ENCODE data around the gene SCAF1. TPM values are rescaled to one million over a fixed set of nuclear protein-coding genes. Genes with fewer than 3 reads are reported as not detected.
A peak's percentile ranks its signal among the peaks of the same experiment; 100 is the strongest.

SCAF1 gene
- polyA plus RNA-seq, 3 donors: 0.39 to 7.5 (median 0.68) TPM

- peaks cover 65 to 76% of the 10 kb centered on the region in 2 donors for H3K36me3 Mint-ChIP-seq
- intact Hi-C loops (cut with micrococcal nuclease): no loop called here
- H3K4me1 Mint-ChIP-seq: peaks cover 31% of the 10 kb centered on the region
Observed at GRCh38 chr19:49686503-49687088, 44.6 kb downstream of the SCAF1 start.

GRCh38 chr19:49687150-49687549 is 45.1 kb downstream of the SCAF1 start:
- intact Hi-C loops (cut with micrococcal nuclease): no loop called here
- no peak overlapping the region for H3K4me3 Mint-ChIP-seq
- Histone ChIP-seq H3K79me2 (ENCODE audit: insufficient read depth, low read length) (no peaks in the 10 kb centered on the region), H3K27ac (ENCODE audit: low read depth in 1 of 2, low read length in 2 of 2) (no peak overlapping the region), H3K9ac (ENCODE audit: insufficient read depth, low read length, poor library complexity, severe bottlenecking) (no peak overlapping the region), H3K36me3 (replicated peaks in 1 of 2; ENCODE audit: control insufficient read depth in 1 of 2, insufficient read depth in 2 of 2, low read length in 2 of 2) (peaks cover 28 to 42% of the 10 kb centered on the region in 2 donors), H4K20me1 (ENCODE audit: insufficient read depth, low read length) (peaks cover 5% of the 10 kb centered on the region), H3K4me1 (ENCODE audit: control insufficient read depth in 1 of 2, insufficient read depth in 2 of 2, low read length in 2 of 2) (peaks cover 29 to 34% of the 10 kb centered on the region in 2 donors), H3K9me3 (replicated peaks in 1 of 2; ENCODE audit: control insufficient read depth in 1 of 2, insufficient read depth in 1 of 2, low read length in 2 of 2) (peaks cover 0 to 11% of the 10 kb centered on the region in 2 donors), H3K4me2 (replicated peaks; ENCODE audit: extremely low read depth, low read length, poor library complexity, severe bottlenecking) (no peak overlapping the region), H3K27me3 (ENCODE audit: control insufficient read depth in 2 of 2, insufficient read depth in 2 of 2, low read length in 2 of 2) (peaks cover 17 to 33% of the 10 kb centered on the region in 2 donors), H3K4me3 (replicated peaks in 1 of 3; ENCODE audit: low read depth in 2 of 3, low read length in 3 of 3) (no peak overlapping the region), H2AFZ (ENCODE audit: insufficient read depth, low read depth, low read length, poor library complexity, severe bottlenecking) (no peak overlapping the region)
- TF ChIP-seq CTCF (IDR thresholded peaks at IDR 0.05): no peak
- no peak for DNase-seq
- peak overlapping the region in 2 of 7 donors; percentile 54 to 59 for H3K27ac Mint-ChIP-seq
- H3K36me3 Mint-ChIP-seq: peaks cover 61 to 70% of the 10 kb centered on the region in 2 donors
- H3K27me3 Mint-ChIP-seq (ENCODE audit: low read depth in 3 of 3): peaks cover 38 to 40% (median 38%) of the 10 kb centered on the region in 3 donors
- 77% methylated on average over 7 of the region's 12 CpGs for WGBS (ENCODE audit: insufficient coverage)
- peaks cover 0 to 14% (median 8%) of the 10 kb centered on the region in 7 donors for H3K9me3 Mint-ChIP-seq
- peaks cover 32% of the 10 kb centered on the region for H3K4me1 Mint-ChIP-seq

More at GRCh38 chr19:49686503-49687088, 44.6 kb downstream of the SCAF1 start:
- Histone ChIP-seq H3K4me2 (replicated peaks; ENCODE audit: extremely low read depth, low read length, poor library complexity, severe bottlenecking) (no peak overlapping the region), H3K36me3 (replicated peaks in 1 of 2; ENCODE audit: control insufficient read depth in 1 of 2, insufficient read depth in 2 of 2, low read length in 2 of 2) (peaks cover 33 to 47% of the 10 kb centered on the region in 2 donors), H3K9ac (ENCODE audit: insufficient read depth, low read length, poor library complexity, severe bottlenecking) (no peak overlapping the region), H3K4me1 (ENCODE audit: control insufficient read depth in 1 of 2, insufficient read depth in 2 of 2, low read length in 2 of 2) (peaks cover 29 to 34% of the 10 kb centered on the region in 2 donors), H3K9me3 (replicated peaks in 1 of 2; ENCODE audit: control insufficient read depth in 1 of 2, insufficient read depth in 1 of 2, low read length in 2 of 2) (peaks cover 0 to 9% of the 10 kb centered on the region in 2 donors), H3K79me2 (ENCODE audit: insufficient read depth, low read length) (no peaks in the 10 kb centered on the region), H3K4me3 (replicated peaks in 1 of 3; ENCODE audit: low read depth in 2 of 3, low read length in 3 of 3) (no peak overlapping the region), H2AFZ (ENCODE audit: insufficient read depth, low read depth, low read length, poor library complexity, severe bottlenecking) (no peak overlapping the region), H4K20me1 (ENCODE audit: insufficient read depth, low read length) (peaks cover 5% of the 10 kb centered on the region), H3K27ac (ENCODE audit: low read depth in 1 of 2, low read length in 2 of 2) (no peak overlapping the region), H3K27me3 (ENCODE audit: control insufficient read depth in 2 of 2, insufficient read depth in 2 of 2, low read length in 2 of 2) (peaks cover 15 to 27% of the 10 kb centered on the region in 2 donors)
- Mint-ChIP-seq H3K9me3 (peaks cover 0 to 14% (median 8%) of the 10 kb centered on the region in 7 donors), H3K27me3 (ENCODE audit: low read depth in 3 of 3) (peaks cover 33 to 34% (median 33%) of the 10 kb centered on the region in 3 donors), H3K27ac (peak overlapping the region in 1 of 7 donors; percentile 66), H3K4me3 (no peak overlapping the region)
- WGBS (ENCODE audit: insufficient coverage): 98% methylated on average over 13 of the region's 27 CpGs
- DNase-seq: no peak
- TF ChIP-seq CTCF (IDR thresholded peaks at IDR 0.05): no peak

Measured in CD14-positive monocyte (primary cell).